A549 (cell line): Measurements from ENCODE around the gene XYLT1. TPM values are rescaled to one million over a fixed set of nuclear protein-coding genes. Genes with fewer than 3 reads are reported as not detected.

Source experiments
- ATAC-seq, 2 experiments: fragments of 200-7000 bp in 1 of 2; fragments of >200 bp in 1 of 2; cut with Nextera tagmentation in 1 of 2; cut with Tn5 transposase in 1 of 2; 3 replicates each; pipeline versions ENCODE4 v1.8.0 to v1.9.1; 2018 to 2020; ENCODE audit warnings: mild to moderate bottlenecking in 1 of 2, moderate library complexity in 1 of 2
- CTCF ChIA-PET: fragments of 300-600 bp; sonication (Branson Sonifier 250); formaldehyde crosslinking; extraction: SDS; loops from one replicate; lab custom pipeline; 2021; ENCODE audit warnings: antibody characterized with exemption, inconsistent platforms; lab: Yijun Ruan, JAX
- POLR2A ChIA-PET: fragments of 350-600 bp; formaldehyde crosslinking; extraction: SDS; loops from one replicate; lab custom pipeline; 2021; ENCODE audit warnings: antibody characterized with exemption, inconsistent platforms; lab: Yijun Ruan, JAX
- DNase-seq, 2 experiments: peaks; one replicate each; pipeline versions ENCODE4 v3.0.0 to v3.0.0-alpha.2; 2011 to 2016; ENCODE audit warnings: low read depth in 1 of 2, low spot score in 1 of 2
- FAIRE-seq: peaks from 2 replicates; lab custom pipeline; 2011; peaks lifted over from hg19 to GRCh38; lab: Jason Lieb, UNC
- H3K27ac ChIP-seq, 2 experiments: fragments of >200 bp; sonication (Bioruptor Twin); formaldehyde crosslinking; 3 replicates each; pipeline ENCODE4 v1.5.1; 2016 to 2017
- H3K4me1 ChIP-seq: fragments of >200 bp; sonication (Bioruptor Twin); formaldehyde crosslinking; 3 replicates; pipeline ENCODE4 v1.6.1; 2016
- H3K4me2 ChIP-seq: fragments of >200 bp; sonication (Bioruptor Twin); formaldehyde crosslinking; 3 replicates; pipeline ENCODE4 v1.6.1; 2016
- H3K4me3 ChIP-seq: fragments of >200 bp; sonication (Bioruptor Twin); formaldehyde crosslinking; 3 replicates; pipeline ENCODE4 v1.5.1; 2016
- H3K9me3 ChIP-seq: fragments of >200 bp; sonication (Bioruptor Twin); formaldehyde crosslinking; 3 replicates; pipeline ENCODE4 v1.6.1; 2016
- ATOH8 ChIP-seq: fragments of 250-450 bp; sonication (Bioruptor Pico); IDR thresholded peaks from 2 replicates; pipeline ENCODE4 v1.5.0; 2020; ENCODE audit warnings: low read depth, mild to moderate bottlenecking, moderate library complexity
- BHLHE40 ChIP-seq: IDR thresholded peaks from 2 replicates; pipeline ENCODE4 v1.6.1; 2012; ENCODE audit warnings: low read depth, low read length, inconsistent platforms
- CBX8 ChIP-seq: fragments of 200-600 bp; sonication (generic); IDR thresholded peaks from 2 replicates; pipeline ENCODE4 v1.6.1; 2016
- CEBPB ChIP-seq, 2 experiments: fragments of >200 bp in 1 of 2; sonication (Bioruptor Twin) in 1 of 2; formaldehyde crosslinking in 1 of 2; IDR thresholded peaks; 2 replicates each; pipeline ENCODE4 v1.6.1; 2012 to 2016
- CHD2 ChIP-seq: fragments of 150-350 bp; IDR thresholded peaks from 2 replicates; pipeline ENCODE4 v1.6.1; 2014; ENCODE audit warnings: low read length; ENCODE audit not compliant: partially characterized antibody
- CTCF ChIP-seq: fragments of >200 bp; sonication (Bioruptor Twin); formaldehyde crosslinking; IDR thresholded peaks from 3 replicates; pipeline ENCODE4 v1.5.1; 2016
- FOSL2 ChIP-seq, 2 experiments: fragments of 450-650 bp in 1 of 2; fragments of >200 bp in 1 of 2; sonication (Bioruptor Twin) in 1 of 2; formaldehyde crosslinking; IDR thresholded peaks; 2 replicates each; pipeline versions ENCODE4 v1.5.0 to v1.6.1; 2016 to 2020; ENCODE audit warnings: mild to moderate bottlenecking in 1 of 2, moderate library complexity in 1 of 2
- HES2 ChIP-seq: fragments of >200 bp; sonication (Bioruptor Twin); formaldehyde crosslinking; IDR thresholded peaks from 2 replicates; pipeline ENCODE4 v1.6.1; 2016
- HOXB13 ChIP-seq: fragments of 250-450 bp; sonication (Bioruptor Pico); IDR thresholded peaks from 2 replicates; pipeline ENCODE4 v1.5.0; 2020; ENCODE audit warnings: low read depth, mild to moderate bottlenecking, moderate library complexity
- JUNB ChIP-seq: fragments of >200 bp; sonication (Bioruptor Twin); formaldehyde crosslinking; IDR thresholded peaks from 2 replicates; pipeline ENCODE4 v1.6.1; 2016
- KDM1A ChIP-seq: fragments of 200-600 bp; sonication (generic); IDR thresholded peaks from 2 replicates; pipeline ENCODE4 v1.6.1; 2016; ENCODE audit warnings: low read depth, mild to moderate bottlenecking
- KDM5A ChIP-seq: fragments of 200-600 bp; sonication (generic); IDR thresholded peaks from 2 replicates; pipeline ENCODE4 v1.6.1; 2016; ENCODE audit warnings: antibody characterized with exemption, mild to moderate bottlenecking
- MAFK ChIP-seq: fragments of 450-650 bp; IDR thresholded peaks from 2 replicates; pipeline ENCODE4 v1.6.1; 2014; ENCODE audit not compliant: partially characterized antibody
- MAX ChIP-seq: IDR thresholded peaks from 2 replicates; pipeline ENCODE4 v1.6.1; 2012
- NFE2L2 ChIP-seq: fragments of 150-350 bp; conservative IDR thresholded peaks from 2 replicates; pipeline ENCODE4 v1.6.1; 2014; ENCODE audit warnings: low read length
- NPAS2 ChIP-seq: fragments of 250-450 bp; sonication (Bioruptor Pico); IDR thresholded peaks from 2 replicates; pipeline ENCODE4 v1.8.0; 2022; ENCODE audit warnings: mild to moderate bottlenecking, moderate library complexity, borderline replicate concordance
- RCOR1 ChIP-seq: fragments of 150-350 bp; IDR thresholded peaks from 2 replicates; pipeline ENCODE4 v1.6.1; 2014; ENCODE audit warnings: antibody characterized with exemption, low read length, low read depth
- REST ChIP-seq: fragments of 200-600 bp; sonication (generic); IDR thresholded peaks from 2 replicates; pipeline ENCODE4 v1.6.1; 2016; ENCODE audit warnings: antibody characterized with exemption, mild to moderate bottlenecking, moderate library complexity
- RFX5 ChIP-seq: fragments of 450-650 bp; IDR thresholded peaks from 2 replicates; pipeline ENCODE4 v1.7.1; 2014; ENCODE audit warnings: antibody characterized with exemption, mild to moderate bottlenecking, moderate library complexity
- SREBF2 ChIP-seq: fragments of 450-650 bp; IDR thresholded peaks from 2 replicates; pipeline ENCODE4 v1.6.1; 2014; ENCODE audit warnings: mild to moderate bottlenecking, moderate library complexity
- TP53 ChIP-seq: fragments of 250-450 bp; sonication (Bioruptor Pico); IDR thresholded peaks from 2 replicates; pipeline ENCODE4 v1.5.0; 2021; ENCODE audit warnings: mild to moderate bottlenecking, moderate library complexity
- ZFP36 ChIP-seq: fragments of 450-650 bp; IDR thresholded peaks from 2 replicates; pipeline ENCODE4 v1.6.1; 2014; ENCODE audit warnings: borderline replicate concordance; ENCODE audit not compliant: partially characterized antibody
- ZNF302 ChIP-seq: fragments of 250-450 bp; sonication (Bioruptor Pico); IDR thresholded peaks from 2 replicates; pipeline ENCODE4 v1.9.0; 2021; ENCODE audit warnings: inconsistent platforms, mild to moderate bottlenecking, moderate library complexity
- WGBS: methylation state at CpG from one replicate; pipeline ENCODE4 v1.1.6; 2017; ENCODE audit errors: missing lambda C conversion rate; 5-methylcytosine and 5-hydroxymethylcytosine counted together
- polyA plus RNA-seq, 4 experiments: library from polyadenylated mRNA; depleted of rRNA in 3 of 4; stranded (reverse); fragments of >200 nt; fragmentation: RNase III in 1 of 4; extraction: RNeasy Plus Mini Kit Qiagen cat#74134 plus additional on column Dnase treatment in 1 of 4; gene quantifications; 2 replicates in 3 of 4; 3 replicates in 1 of 4; pipeline ENCODE4 v1.2.3, GENCODE V29; 2011 to 2017

XYLT1 gene
- polyA plus RNA-seq, 2 of the 4 experiments (the other 2 are of a cell fraction): 0.78 to 0.88 TPM

- ChIA-PET POLR2A (no interaction called here), CTCF (no interaction called here)
- Histone ChIP-seq H3K4me2 (no peak overlapping the region), H3K4me1 (no peaks in the 10 kb centered on the region), H3K4me3 (no peak overlapping the region), H3K27ac (no peak overlapping the region), H3K9me3 (no peaks in the 10 kb centered on the region)
- WGBS: 86% methylated on average over 4 of the region's 4 CpGs
- no peak for ATAC-seq
- no peak for DNase-seq
- FAIRE-seq: no peak
- TF ChIP-seq BHLHE40: no peak
- TF ChIP-seq ATOH8 (CRISPR knock-in tag): no peak
- no peak for TF ChIP-seq SREBF2
- no peak for TF ChIP-seq CTCF
- no peak for TF ChIP-seq HOXB13 (CRISPR knock-in tag)
- TF ChIP-seq CBX8: no peak
- no peak for TF ChIP-seq MAFK
- no peak for TF ChIP-seq JUNB
- TF ChIP-seq ZNF302 (CRISPR knock-in tag): no peak
- TF ChIP-seq FOSL2 (IDR thresholded peaks at IDR 0.05): no peak
- no peak for TF ChIP-seq FOSL2 (CRISPR knock-in tag; IDR thresholded peaks at IDR 0.05)
- TF ChIP-seq CHD2: no peak
These were observed 140.7 kb downstream of the XYLT1 start for GRCh38 chr16:17330044-17330443.

- no peak for FAIRE-seq
- TF ChIP-seq HES2 (no peak), NPAS2 (CRISPR knock-in tag) (no peak), NFE2L2 (no peak)
- ChIA-PET POLR2A (no interaction called here), CTCF (no interaction called here)
- Histone ChIP-seq H3K4me2 (no peak overlapping the region), H3K27ac (no peak overlapping the region), H3K4me1 (no peaks in the 10 kb centered on the region), H3K4me3 (no peak overlapping the region), H3K9me3 (no peaks in the 10 kb centered on the region)
- ATAC-seq: no peak
- DNase-seq: no peak
- WGBS: 32% methylated on average over 5 of the region's 5 CpGs
These were observed 141.4 kb downstream of the XYLT1 start for GRCh38 chr16:17329391-17329790.

GRCh38 chr16:17328932-17329331 is 141.8 kb downstream of the XYLT1 start:
- FAIRE-seq (no peak), DNase-seq (no peak)
- H3K27ac ChIP-seq: no peak overlapping the region
- CTCF ChIA-PET: no interaction called here
- TF ChIP-seq ZFP36 (no peak), KDM5A (no peak), RFX5 (no peak)
- TF ChIP-seq, all 56 proteins: peak for 0
- H3K9me3 ChIP-seq: no peaks in the 10 kb centered on the region
- no peak for ATAC-seq
- no peaks in the 10 kb centered on the region for H3K4me1 ChIP-seq
- no peak overlapping the region for H3K4me2 ChIP-seq
- 48% methylated on average over 9 of the region's 9 CpGs for WGBS
- POLR2A ChIA-PET: no interaction called here
- no peak overlapping the region for H3K4me3 ChIP-seq

GRCh38 chr16:17327664-17328335 is 143.0 kb downstream of the XYLT1 start:
- Histone ChIP-seq H3K9me3 (no peaks in the 10 kb centered on the region), H3K4me3 (no peak overlapping the region), H3K4me2 (no peak overlapping the region), H3K4me1 (no peaks in the 10 kb centered on the region), H3K27ac (no peak overlapping the region)
- no peak for ATAC-seq
- no peak for DNase-seq
- 38% methylated on average over 10 of the region's 10 CpGs for WGBS
- no peak for FAIRE-seq
- CTCF ChIA-PET: no interaction called here
- POLR2A ChIA-PET: no interaction called here
- no peak for TF ChIP-seq NPAS2 (CRISPR knock-in tag)
- TF ChIP-seq ZNF302 (CRISPR knock-in tag): no peak
- no peak for TF ChIP-seq SREBF2
- TF ChIP-seq CEBPB (IDR thresholded peaks at IDR 0.05): no peak
- no peak for TF ChIP-seq TP53 (CRISPR knock-in tag)
- TF ChIP-seq FOSL2 (IDR thresholded peaks at IDR 0.05): no peak
- TF ChIP-seq FOSL2 (CRISPR knock-in tag; IDR thresholded peaks at IDR 0.05): no peak
- no peak for TF ChIP-seq MAX
- TF ChIP-seq ATOH8 (CRISPR knock-in tag): no peak
- no peak for TF ChIP-seq KDM1A
- TF ChIP-seq MAFK: no peak
- no peak for TF ChIP-seq RCOR1
- no peak for TF ChIP-seq REST
